Astrocyte (in vitro differentiated cells and primary cell): Measurements from ENCODE around the gene UTP4. TPM values are rescaled to one million over a fixed set of nuclear protein-coding genes. Genes with fewer than 3 reads are reported as not detected.

Experiments used
- DNase-seq: peaks from one replicate; pipeline ENCODE4 v3.0.0-alpha.2; 2010; ENCODE audit warnings: low read depth
- FAIRE-seq: peaks from 2 replicates; lab custom pipeline; 2011; peaks lifted over from hg19 to GRCh38; lab: Jason Lieb, UNC
- H2AFZ ChIP-seq: 2 replicates; pipeline ENCODE4 v1.6.0; 2012; ENCODE audit warnings: low read depth, low read length, inconsistent platforms
- H3K27ac ChIP-seq: 2 replicates; pipeline ENCODE4 v1.5.1; 2011; ENCODE audit warnings: low read depth, low read length, inconsistent platforms
- H3K27me3 ChIP-seq: 2 replicates; pipeline ENCODE4 v1.6.0; 2011; ENCODE audit warnings: low read length, inconsistent platforms; ENCODE audit not compliant: insufficient read depth
- H3K36me3 ChIP-seq: 2 replicates; pipeline ENCODE4 v1.5.1; 2011; ENCODE audit warnings: low read length, inconsistent platforms; ENCODE audit not compliant: insufficient read depth
- H3K4me1 ChIP-seq: 2 replicates; pipeline ENCODE4 v1.5.1; 2011; ENCODE audit warnings: low read length, inconsistent platforms; ENCODE audit not compliant: insufficient read depth
- H3K4me2 ChIP-seq: 2 replicates; pipeline ENCODE4 v1.6.0; 2012; ENCODE audit warnings: low read length, inconsistent platforms
- H3K4me3 ChIP-seq: 2 replicates; pipeline ENCODE4 v1.5.1; 2011; ENCODE audit warnings: low read depth, mild to moderate bottlenecking, low read length, inconsistent platforms; ENCODE audit not compliant: insufficient read depth
- H3K79me2 ChIP-seq: 2 replicates; pipeline ENCODE4 v1.6.0; 2012; ENCODE audit warnings: mild to moderate bottlenecking, low read length, inconsistent platforms; ENCODE audit not compliant: insufficient read depth
- H3K9ac ChIP-seq: 2 replicates; pipeline ENCODE4 v1.6.0; 2012; ENCODE audit warnings: mild to moderate bottlenecking, low read length, inconsistent platforms
- H3K9me3 ChIP-seq: 2 replicates; pipeline ENCODE4 v1.5.1; 2012; ENCODE audit warnings: low read depth, mild to moderate bottlenecking, low read length, inconsistent platforms; ENCODE audit not compliant: insufficient read depth
- H4K20me1 ChIP-seq: 2 replicates; pipeline ENCODE4 v1.6.0; 2012; ENCODE audit warnings: low read length, inconsistent platforms; ENCODE audit not compliant: insufficient read depth
- H3K27ac Mint-ChIP-seq: one replicate; pipeline ENCODE4 v1.8.0; 2021; ENCODE audit warnings: mild to moderate bottlenecking, mixed read lengths; ENCODE audit not compliant: unreplicated experiment
- H3K27me3 Mint-ChIP-seq: one replicate; pipeline ENCODE4 v1.8.0; 2021; ENCODE audit warnings: low read depth, mixed read lengths; ENCODE audit not compliant: unreplicated experiment
- H3K36me3 Mint-ChIP-seq: one replicate; pipeline ENCODE4 v1.8.0; 2021; ENCODE audit warnings: low read depth, mixed read lengths; ENCODE audit not compliant: unreplicated experiment
- H3K4me1 Mint-ChIP-seq: one replicate; pipeline ENCODE4 v1.8.0; 2021; ENCODE audit warnings: low read depth, mixed read lengths; ENCODE audit not compliant: unreplicated experiment
- H3K4me3 Mint-ChIP-seq: one replicate; pipeline ENCODE4 v1.8.0; 2021; ENCODE audit warnings: mild to moderate bottlenecking, moderate library complexity, mixed read lengths; ENCODE audit not compliant: unreplicated experiment
- H3K9me3 Mint-ChIP-seq: one replicate; pipeline ENCODE4 v1.8.0; 2021; ENCODE audit warnings: mild to moderate bottlenecking, mixed read lengths; ENCODE audit not compliant: unreplicated experiment
- CTCF ChIP-seq: IDR thresholded peaks from 2 replicates; pipeline ENCODE4 v1.5.1; 2011; ENCODE audit warnings: low read depth, mild to moderate bottlenecking, inconsistent platforms, low read length, moderate library complexity; ENCODE audit not compliant: insufficient read depth
- EZH2 ChIP-seq: IDR thresholded peaks from 2 replicates; pipeline ENCODE4 v1.6.1; 2012; ENCODE audit warnings: mild to moderate bottlenecking, low read length, inconsistent platforms; ENCODE audit not compliant: insufficient read depth
- total RNA-seq: library from RNA; stranded (reverse); gene quantifications from 2 replicates; pipeline ENCODE4 v1.2.1, GENCODE V29; 2021

The UTP4 gene
- total RNA-seq, 1 donor from 2014 or later = 69.4 TPM

- Histone ChIP-seq H3K4me3 (no peak overlapping the region), H3K9ac (no peak overlapping the region), H2AFZ (no peak overlapping the region), H3K4me1 (no peaks in the 10 kb centered on the region), H3K36me3 (peaks cover 58% of the 10 kb centered on the region), H3K4me2 (no peak overlapping the region), H4K20me1 (peaks cover 27% of the 10 kb centered on the region), H3K9me3 (no peaks in the 10 kb centered on the region), H3K27ac (no peak overlapping the region), H3K79me2 (peaks cover 43% of the 10 kb centered on the region), H3K27me3 (no peaks in the 10 kb centered on the region)
- FAIRE-seq (no peak), DNase-seq (no peak)
- Mint-ChIP-seq H3K4me3 (no peak overlapping the region), H3K36me3 (peaks cover 21% of the 10 kb centered on the region), H3K9me3 (no peaks in the 10 kb centered on the region), H3K4me1 (no peaks in the 10 kb centered on the region), H3K27me3 (no peaks in the 10 kb centered on the region), H3K27ac (peak overlapping the region; percentile 23)
- TF ChIP-seq CTCF (no peak), EZH2 (no peak)
These were observed 8.6 kb downstream of the UTP4 start for GRCh38 chr16:69141014-69141413.

- H3K27me3 ChIP-seq = no peaks in the 10 kb centered on the region
- H3K79me2 ChIP-seq = peaks cover 37% of the 10 kb centered on the region
- no peak overlapping the region for H3K27ac Mint-ChIP-seq
- H3K9me3 ChIP-seq = no peaks in the 10 kb centered on the region
- FAIRE-seq (no peak), DNase-seq (no peak)
- no peak overlapping the region for H3K9ac ChIP-seq
- H3K4me3 ChIP-seq = no peak overlapping the region
- no peaks in the 10 kb centered on the region for H3K4me1 ChIP-seq
- H4K20me1 ChIP-seq = peaks cover 18% of the 10 kb centered on the region
- H3K36me3 ChIP-seq = peaks cover 56% of the 10 kb centered on the region
- no peaks in the 10 kb centered on the region for H3K9me3 Mint-ChIP-seq
- no peak for TF ChIP-seq CTCF
- no peak for TF ChIP-seq EZH2
- H3K4me3 Mint-ChIP-seq = peak overlapping the region; percentile 9
- H2AFZ ChIP-seq = no peak overlapping the region
- no peaks in the 10 kb centered on the region for H3K4me1 Mint-ChIP-seq
- no peak overlapping the region for H3K4me2 ChIP-seq
- peaks cover 16% of the 10 kb centered on the region for H3K36me3 Mint-ChIP-seq
- H3K27me3 Mint-ChIP-seq = no peaks in the 10 kb centered on the region
- H3K27ac ChIP-seq = no peak overlapping the region
These were observed 9.5 kb downstream of the UTP4 start for GRCh38 chr16:69141936-69142335.

GRCh38 chr16:69143116-69143515 lies 10.7 kb downstream of the UTP4 start:
- FAIRE-seq (no peak), DNase-seq (no peak)
- no peaks in the 10 kb centered on the region for H3K27me3 Mint-ChIP-seq
- H3K4me3 ChIP-seq = no peak overlapping the region
- no peaks in the 10 kb centered on the region for H3K9me3 Mint-ChIP-seq
- H2AFZ ChIP-seq = no peak overlapping the region
- no peak overlapping the region for H3K27ac Mint-ChIP-seq
- peaks cover 12% of the 10 kb centered on the region for H3K36me3 Mint-ChIP-seq
- peaks cover 46% of the 10 kb centered on the region for H3K36me3 ChIP-seq
- H3K9ac ChIP-seq = no peak overlapping the region
- no peak overlapping the region for H3K4me3 Mint-ChIP-seq
- no peak overlapping the region for H3K4me2 ChIP-seq
- no peaks in the 10 kb centered on the region for H3K27me3 ChIP-seq
- H3K27ac ChIP-seq = no peak overlapping the region
- no peak for TF ChIP-seq EZH2
- peak; percentile 8 for TF ChIP-seq CTCF
- no peaks in the 10 kb centered on the region for H3K4me1 ChIP-seq
- H3K79me2 ChIP-seq = peaks cover 36% of the 10 kb centered on the region
- peaks cover 18% of the 10 kb centered on the region for H4K20me1 ChIP-seq
- H3K9me3 ChIP-seq = no peaks in the 10 kb centered on the region
- no peaks in the 10 kb centered on the region for H3K4me1 Mint-ChIP-seq
